HepG2 (cell line): ENCODE results near the gene SSC5D.

Source experiments
- CBX1 ChIP-seq: IDR thresholded peaks from one replicate; pipeline ENCODE4 v1.6.1; 2016; ENCODE audit warnings: antibody characterized with exemption, low read depth
- CCAR2 ChIP-seq: fragments of 200-400 bp; formaldehyde crosslinking; optimal IDR thresholded peaks from 2 replicates; pipeline ENCODE3; 2018; ENCODE audit warnings: low read depth, mild to moderate bottlenecking, low read length, moderate library complexity
- PHF20 ChIP-seq: sonication (generic); formaldehyde crosslinking; IDR thresholded peaks from 2 replicates; pipeline ENCODE4 v1.5.0; 2020; ENCODE audit warnings: mild to moderate bottlenecking, missing genetic modification reagents
- ZNF224 ChIP-seq: sonication (generic); formaldehyde crosslinking; IDR thresholded peaks from 2 replicates; pipeline ENCODE4 v1.5.0; 2020; ENCODE audit warnings: mild to moderate bottlenecking, missing genetic modification reagents
- ZNF549 ChIP-seq: sonication (generic); formaldehyde crosslinking; IDR thresholded peaks from 2 replicates; pipeline ENCODE4 v1.5.0; 2020; ENCODE audit warnings: missing genetic modification reagents

DNA sequence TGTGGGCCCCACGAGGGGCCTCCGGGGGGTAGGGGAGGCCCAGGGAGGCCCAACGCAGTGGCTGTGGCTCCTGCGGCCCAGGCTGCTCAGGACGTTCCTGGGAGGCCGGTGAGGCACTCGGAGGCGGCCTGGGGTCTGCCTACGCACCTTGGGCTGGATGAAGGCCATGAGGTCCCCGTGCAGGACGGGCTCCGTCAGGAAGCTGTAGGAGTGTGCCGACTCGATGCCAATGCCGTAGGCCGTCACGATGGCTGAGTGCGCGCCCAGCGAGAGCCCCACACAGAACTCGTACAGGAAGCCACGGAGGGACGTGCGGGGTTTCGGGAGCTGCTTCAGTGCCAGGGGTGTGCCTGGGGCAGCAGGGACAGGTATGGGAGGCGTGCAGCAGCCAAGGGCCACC is 42.8 kb downstream of the SSC5D start:
- no peak for TF ChIP-seq ZNF224
- TF ChIP-seq CCAR2 = no peak
- TF ChIP-seq PHF20 = no peak
- TF ChIP-seq CBX1 = no peak
- TF ChIP-seq ZNF549 (CRISPR knock-in tag) = no peak
